Neural progenitor cell (in vitro differentiated cells): Measurements from ENCODE around the gene EGFLAM.

Experiments used
- CTCF ChIP-seq: fragments of 200-600 bp; sonication (generic); IDR thresholded peaks from 2 replicates; pipeline ENCODE4 v1.5.1; 2017; ENCODE audit warnings: antibody characterized with exemption, mild to moderate bottlenecking
- EZH2 ChIP-seq: fragments of 200-600 bp; sonication (generic); IDR thresholded peaks from 2 replicates; pipeline ENCODE4 v1.6.1; 2017; ENCODE audit warnings: antibody characterized with exemption, mild to moderate bottlenecking, moderate library complexity

- no peak for TF ChIP-seq CTCF
- TF ChIP-seq EZH2: no peak
Measured at GRCh38 chr5:38331831-38332230, 73.5 kb downstream of the EGFLAM start.
